Stimulated activated CD4-positive, alpha-beta T cell treated with anti-CD3 and anti-CD28 coated beads, Interleukin-2, amount 100 ng/mL, for 4 hours (primary cell): Measurements from ENCODE around the gene RNF150.

Source experiments
- DNase-seq: peaks from one replicate; pipeline ENCODE4 v3.0.0-alpha.2; 2020; ENCODE audit warnings: low read depth

RNF150 gene

DNA sequence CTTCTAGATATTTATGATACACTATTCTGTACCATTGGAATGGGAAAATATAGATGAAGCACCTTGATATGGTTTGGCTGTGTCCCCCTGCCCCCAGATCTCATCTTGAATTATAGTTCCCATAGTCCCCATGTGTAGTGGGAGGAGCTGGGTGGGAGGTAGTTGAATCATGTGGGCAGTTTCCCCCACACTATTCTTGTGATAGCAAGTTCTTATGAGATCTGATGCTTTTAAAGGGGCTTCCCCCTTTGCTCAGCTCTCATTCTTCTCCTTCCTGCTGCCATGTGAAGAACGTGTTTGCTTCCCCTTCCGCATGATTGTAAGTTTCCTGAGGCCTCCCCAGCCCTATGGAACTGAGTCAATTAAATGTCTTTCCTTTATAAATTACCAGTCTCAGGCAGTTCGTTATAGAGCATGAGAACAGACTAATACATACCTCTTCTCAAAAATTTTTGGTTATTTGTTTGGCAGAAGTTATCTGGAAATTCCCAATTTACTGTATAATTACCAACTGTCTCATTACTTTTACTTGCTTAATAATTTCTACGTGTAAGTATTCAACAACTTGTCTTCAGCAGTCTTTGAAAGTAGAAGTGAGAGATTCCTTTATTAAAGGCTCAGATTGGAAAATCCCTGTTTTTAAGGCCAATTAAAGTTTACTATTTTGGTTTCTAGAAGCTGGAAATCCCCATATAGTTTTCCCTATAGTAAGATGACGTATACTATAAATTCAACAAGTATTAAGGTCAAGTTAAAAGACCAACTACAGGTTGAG lies 152.7 kb downstream of the RNF150 start:
- DNase-seq: no peak

GRCh38 chr4:140976768-140977167 lies 156.5 kb downstream of the RNF150 start:
- no peak for DNase-seq

DNA sequence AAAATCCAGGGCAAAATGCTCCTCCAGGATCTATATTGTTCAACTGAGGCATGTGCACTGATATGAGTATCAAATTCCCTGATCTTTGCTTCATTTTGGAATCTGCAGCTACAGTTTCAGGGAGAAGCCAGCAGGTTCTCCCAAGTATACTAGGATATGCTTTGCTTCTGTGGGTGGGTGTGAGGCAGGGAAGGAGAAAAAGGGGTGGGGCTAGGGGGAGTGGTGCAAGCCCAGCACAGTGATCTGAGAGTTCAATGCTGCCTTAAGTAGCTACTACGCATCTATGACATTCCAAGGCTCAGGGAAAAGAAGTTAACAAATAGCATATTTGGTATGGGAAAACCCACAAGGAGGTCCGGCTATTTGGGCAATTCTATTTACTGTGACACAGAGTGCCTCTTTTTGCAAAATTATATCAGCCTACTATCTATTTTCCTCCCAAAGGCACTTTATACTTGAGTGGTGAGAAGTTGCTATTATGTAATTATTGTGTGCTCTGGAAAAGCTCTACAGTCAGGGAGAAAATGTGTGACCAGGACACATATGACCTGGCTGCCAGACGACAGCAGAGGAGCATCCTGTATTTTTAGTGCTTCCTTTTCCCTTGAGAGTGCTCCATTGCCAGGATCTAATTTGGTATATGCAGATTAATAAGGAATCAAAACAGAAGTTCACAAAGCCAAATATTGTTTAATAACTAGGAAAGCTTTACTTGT lies 162.0 kb downstream of the RNF150 start:
- no peak for DNase-seq

- no peak for DNase-seq
Measured at GRCh38 chr4:140969296-140969695, 164.0 kb downstream of the RNF150 start.

DNA sequence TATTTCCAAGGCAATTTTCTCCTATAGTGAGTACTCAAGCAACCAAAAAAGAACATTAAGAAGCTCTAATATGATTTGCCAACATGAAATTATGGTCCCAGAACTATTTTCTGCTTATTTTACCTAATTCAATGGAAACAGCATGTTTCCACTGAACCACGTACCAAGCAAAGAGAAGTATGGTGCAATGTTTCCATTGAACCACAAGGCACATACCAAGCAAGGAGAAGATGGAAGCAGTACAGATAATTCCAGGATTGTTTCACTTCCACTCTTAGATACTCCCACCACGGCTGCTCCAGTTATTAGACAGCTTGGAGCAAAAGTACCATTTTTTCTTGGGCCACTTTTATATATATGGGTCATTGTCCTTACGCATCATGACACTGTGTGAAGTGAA lies 164.9 kb downstream of the RNF150 start:
- DNase-seq: no peak

DNA sequence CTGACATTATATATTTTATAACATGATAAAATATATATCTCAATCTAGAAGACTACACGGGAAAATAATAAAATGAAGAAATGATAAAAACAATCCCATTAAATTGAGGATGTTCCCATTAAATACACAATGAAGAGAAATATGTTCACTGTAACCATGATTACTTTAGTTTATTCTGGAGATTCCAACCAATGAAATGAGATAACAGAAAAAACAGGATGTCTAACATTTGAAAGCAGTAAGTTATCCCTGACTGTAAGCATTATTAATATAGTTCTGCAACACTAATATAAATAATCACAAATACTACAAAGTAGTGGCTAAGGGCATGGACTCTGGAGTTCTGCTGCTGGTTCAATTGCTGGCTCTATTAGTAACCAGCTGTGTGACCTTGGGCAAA lies 169.4 kb downstream of the RNF150 start:
- no peak for DNase-seq

GRCh38 chr4:140955641-140956040 lies 177.6 kb downstream of the RNF150 start:
- no peak for DNase-seq

- DNase-seq: no peak
Measured at GRCh38 chr4:140952717-140953116, 180.6 kb downstream of the RNF150 start.

DNA sequence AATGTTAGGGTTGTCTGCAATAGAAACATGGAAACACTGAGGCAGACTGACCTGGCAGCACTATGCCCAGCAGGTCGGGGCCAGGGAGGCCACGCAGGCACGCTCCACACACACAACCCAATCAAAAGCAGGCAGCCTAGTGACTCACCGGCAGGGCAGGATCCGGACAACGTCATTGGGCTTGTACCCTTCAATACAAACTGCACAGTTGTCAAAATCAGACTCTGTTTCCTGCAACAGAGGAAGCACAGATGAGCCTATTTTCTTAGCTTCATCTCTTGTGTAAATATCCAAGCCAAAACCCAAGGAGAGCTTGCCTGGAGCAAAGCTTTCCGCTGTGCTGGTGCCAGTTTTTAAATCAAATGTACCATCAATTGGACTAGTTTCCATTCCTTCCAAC lies 185.8 kb downstream of the RNF150 start:
- no peak for DNase-seq

- DNase-seq: no peak
Measured at GRCh38 chr4:140945106-140945505, 188.2 kb downstream of the RNF150 start.

DNA sequence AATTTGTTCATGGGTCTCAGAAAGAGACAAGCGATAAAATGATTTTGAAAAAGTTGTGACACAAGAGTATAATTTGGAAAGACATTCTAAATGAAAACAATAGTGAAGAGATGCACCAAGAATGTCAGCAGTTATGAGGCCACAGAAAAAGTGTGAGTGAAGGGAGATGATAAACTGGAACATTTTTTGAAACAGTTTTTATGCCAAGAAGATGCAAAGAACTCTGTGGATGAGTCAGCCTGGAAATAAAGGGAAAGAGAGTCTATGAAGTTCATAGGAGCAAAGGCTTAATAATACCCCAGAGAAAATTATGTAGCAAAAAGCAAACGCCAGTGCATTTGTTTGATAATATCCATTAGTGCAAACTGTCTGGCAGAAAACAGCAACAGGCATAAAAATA lies 188.7 kb downstream of the RNF150 start:
- DNase-seq: no peak

- no peak for DNase-seq
Measured at GRCh38 chr4:140944199-140944515, 189.1 kb downstream of the RNF150 start.

DNA sequence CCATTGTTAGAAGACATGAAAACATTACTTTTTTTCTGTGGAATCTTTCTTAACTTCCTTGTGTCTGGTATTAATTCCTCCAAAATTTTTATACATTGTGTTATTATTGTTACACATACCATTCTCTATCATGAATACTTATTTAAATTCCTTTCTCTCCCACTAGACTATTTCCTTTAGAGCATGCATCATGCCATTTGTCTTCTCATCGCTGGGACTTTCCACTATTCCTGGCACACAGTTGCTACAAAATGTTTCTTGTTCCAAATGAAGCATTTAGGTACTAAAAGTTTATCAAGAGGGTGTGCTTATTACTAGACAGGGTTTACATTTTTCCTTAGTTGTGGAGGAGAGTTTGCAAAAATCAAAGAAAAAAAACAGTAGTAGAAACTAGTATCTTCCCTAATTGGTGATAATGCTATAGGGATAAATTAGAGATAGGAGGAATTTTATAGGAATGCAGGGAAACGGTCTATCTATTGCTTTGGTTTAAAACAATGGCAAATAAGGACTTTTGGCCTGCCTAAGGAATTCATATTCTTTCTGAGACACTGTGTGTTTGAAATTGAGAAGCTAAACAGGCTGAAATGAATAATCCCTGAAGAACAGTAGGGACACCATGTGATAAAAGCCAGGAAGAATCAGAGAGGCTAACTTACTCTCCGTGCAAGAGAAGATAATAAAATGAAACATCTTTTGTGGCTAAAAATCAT lies 189.6 kb downstream of the RNF150 start:
- DNase-seq: no peak

DNA sequence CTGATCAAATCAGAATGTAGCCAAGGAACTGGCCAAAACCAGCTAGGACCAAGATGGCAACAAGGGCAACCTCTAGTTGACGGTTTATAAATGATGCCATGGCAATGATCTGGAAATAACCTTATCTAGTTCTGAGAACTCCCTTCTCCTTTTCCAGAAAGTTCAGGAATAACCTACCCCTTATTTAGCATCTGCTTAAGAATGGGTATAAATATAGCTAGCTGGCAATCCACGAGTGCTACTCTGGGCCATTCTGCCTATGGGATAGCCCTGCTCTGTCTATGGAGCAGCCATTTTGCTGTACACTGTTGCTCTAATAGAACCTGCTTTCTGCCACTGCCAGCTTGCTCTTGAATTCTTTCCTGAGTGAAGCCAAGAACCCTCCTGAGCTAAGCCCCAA lies 192.7 kb downstream of the RNF150 start:
- DNase-seq: no peak

DNA sequence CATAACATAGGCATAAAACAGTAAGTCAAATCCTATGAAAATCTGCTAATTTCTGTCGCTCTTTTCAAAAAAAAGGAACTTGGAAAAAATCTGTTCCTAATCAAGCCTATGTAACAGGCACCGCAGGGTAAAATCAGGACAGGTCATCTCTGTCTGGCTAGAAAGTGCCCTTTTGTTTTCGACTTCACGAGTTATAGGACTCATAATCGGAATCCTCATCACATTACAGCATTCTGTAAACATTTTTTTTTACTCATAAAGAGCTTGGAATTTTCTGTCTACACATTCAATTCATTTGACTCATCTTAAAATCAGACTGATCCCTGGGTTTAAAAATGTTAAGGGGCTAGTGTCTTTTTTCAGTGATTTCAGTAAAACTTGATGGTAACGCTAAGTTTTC lies 195.4 kb downstream of the RNF150 start:
- no peak for DNase-seq

GRCh38 chr4:140935254-140935653 lies 198.0 kb downstream of the RNF150 start:
- no peak for DNase-seq

DNA sequence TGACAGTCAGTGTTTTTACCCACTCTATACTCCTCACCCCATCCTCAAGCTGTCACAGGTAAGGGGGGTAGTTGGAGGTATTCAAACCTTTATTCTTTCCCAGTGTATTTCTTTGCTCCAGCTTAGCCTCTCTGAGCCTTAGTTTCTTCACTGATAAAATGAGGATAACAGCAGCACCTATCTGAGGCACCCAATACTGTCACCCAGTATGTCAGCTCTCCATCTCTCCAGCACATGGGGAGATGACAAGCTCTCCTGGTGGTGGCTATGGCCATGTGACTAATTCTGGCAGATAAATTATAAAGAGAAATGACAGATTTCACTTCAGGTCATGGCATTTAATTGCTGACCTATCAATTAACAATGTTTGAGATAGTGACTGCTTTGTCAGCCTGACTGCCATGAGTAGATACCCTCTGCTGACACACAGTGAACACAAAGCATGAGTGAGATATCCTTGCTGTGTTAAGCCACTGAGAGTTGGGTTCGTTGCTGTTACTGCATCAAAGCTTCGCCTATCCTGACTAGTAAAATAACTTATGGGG lies 200.7 kb downstream of the RNF150 start:
- DNase-seq: no peak

- no peak for DNase-seq
Measured at GRCh38 chr4:140931911-140932310, 201.4 kb downstream of the RNF150 start.

DNA sequence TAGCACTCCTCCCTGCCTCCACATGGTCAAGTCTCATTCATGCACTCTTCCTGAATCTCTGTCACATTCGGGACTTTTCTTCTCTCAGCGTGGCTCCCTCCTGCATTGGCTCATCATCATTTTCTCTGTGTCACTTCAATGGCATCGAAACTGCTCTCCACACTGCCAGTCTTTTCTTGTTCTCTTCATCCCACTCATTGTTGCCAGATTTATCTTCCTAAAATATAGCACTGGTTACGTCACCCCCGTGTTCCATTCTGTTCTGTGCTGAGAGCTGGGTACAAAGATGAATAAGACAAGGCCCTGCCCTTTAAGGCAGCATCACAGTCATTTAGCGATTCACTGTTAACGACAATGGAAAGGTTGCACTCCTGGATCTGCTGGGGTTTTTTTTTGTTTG lies 202.7 kb downstream of the RNF150 start:
- no peak for DNase-seq

GRCh38 chr4:140930011-140930410 lies 203.3 kb downstream of the RNF150 start:
- no peak for DNase-seq

GRCh38 chr4:140928880-140929279 lies 204.4 kb downstream of the RNF150 start:
- no peak for DNase-seq

DNA sequence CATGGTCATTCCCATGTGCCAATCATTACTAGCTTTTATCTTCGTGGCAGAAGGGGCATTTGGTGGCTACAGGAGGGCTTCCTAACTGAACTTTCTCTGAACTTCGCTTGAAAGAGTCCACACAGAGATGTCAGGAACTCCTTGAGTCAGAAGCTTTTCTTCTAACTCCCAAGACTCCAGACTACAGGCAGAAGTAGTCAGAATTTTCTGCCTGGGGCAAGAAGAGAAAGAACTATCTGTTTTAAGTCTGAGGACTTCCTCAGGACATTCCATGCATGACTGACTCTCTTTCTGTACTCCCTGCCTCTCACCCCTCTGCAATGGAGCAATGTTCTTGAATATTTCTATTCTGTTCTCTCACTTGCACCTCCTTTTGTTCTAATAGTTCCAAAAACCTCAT lies 206.6 kb downstream of the RNF150 start:
- no peak for DNase-seq

DNA sequence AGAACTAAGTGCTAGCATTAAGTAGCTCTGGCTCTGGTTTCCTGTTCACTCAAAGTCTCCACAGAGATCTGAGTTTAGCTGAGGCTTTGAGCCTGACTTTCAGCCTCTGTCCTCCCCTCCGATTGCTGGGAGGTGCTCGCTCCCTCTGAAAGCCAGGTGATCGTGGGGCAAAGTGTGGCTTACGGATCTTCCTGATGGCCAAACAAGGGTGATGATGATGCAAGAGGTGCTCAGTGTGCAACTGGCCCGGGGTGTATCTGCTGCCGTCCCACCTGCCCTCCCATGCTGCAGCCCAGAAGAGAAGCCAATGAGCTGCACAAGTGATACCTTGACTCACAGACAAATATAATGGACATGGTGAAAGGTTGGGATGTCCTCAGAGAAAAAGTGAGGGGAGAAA lies 207.9 kb downstream of the RNF150 start:
- DNase-seq: no peak
